ENCODE results near the gene TREML1. TPM values are rescaled to one million over a fixed set of nuclear protein-coding genes. Genes with fewer than 3 reads are reported as not detected.
A peak's percentile ranks its signal among the peaks of the same experiment; 100 is the strongest.

The TREML1 gene
- total and polyA plus RNA-seq, 9 of the 15 experiments (the other 6 are each of a cell fraction or from before 2014, with no cell fraction given) = not detected

DNA sequence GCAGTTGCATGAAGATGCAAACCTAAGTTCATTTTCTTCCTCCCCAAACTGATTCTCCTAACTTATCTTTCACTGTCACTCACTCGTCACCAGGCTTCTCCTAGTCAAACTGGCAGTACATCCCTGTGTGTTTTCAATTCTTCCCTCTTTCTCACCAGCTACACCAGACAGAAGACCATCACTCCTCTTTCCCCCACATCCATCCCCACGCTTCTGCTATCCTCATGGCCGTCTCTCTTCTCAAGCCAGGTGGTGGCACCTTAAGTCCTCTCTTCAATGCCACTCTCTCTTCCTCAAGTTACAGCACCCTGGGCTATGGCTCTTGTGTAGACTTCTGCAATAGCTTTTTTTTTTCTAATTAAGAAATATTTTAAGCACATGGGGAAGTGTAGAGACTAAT is 23.1 kb upstream of the TREML1 start (continued):
- TF ChIP-seq, protein P1, sequence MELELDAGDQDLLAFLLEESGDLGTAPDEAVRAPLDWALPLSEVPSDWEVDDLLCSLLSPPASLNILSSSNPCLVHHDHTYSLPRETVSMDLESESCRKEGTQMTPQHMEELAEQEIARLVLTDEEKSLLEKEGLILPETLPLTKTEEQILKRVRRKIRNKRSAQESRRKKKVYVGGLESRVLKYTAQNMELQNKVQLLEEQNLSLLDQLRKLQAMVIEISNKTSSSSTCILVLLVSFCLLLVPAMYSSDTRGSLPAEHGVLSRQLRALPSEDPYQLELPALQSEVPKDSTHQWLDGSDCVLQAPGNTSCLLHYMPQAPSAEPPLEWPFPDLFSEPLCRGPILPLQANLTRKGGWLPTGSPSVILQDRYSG (tag; conservative IDR thresholded peaks at IDR 0.05; ENCODE audit: low read depth) = no peak
- no peak for TF ChIP-seq ZBTB17 (CRISPR knock-in tag; IDR thresholded peaks at IDR 0.05)
- TF ChIP-seq ZNF41 (CRISPR knock-in tag; conservative IDR thresholded peaks at IDR 0.05) = no peak
- no peak for TF ChIP-seq GTF2E2 (tag; IDR thresholded peaks at IDR 0.05)
- no peak for TF ChIP-seq NR2C2 (CRISPR knock-in tag; IDR thresholded peaks at IDR 0.05)
- TF ChIP-seq NR2C2 (tag; IDR thresholded peaks at IDR 0.05) = 0 out of 2 replicates have a peak, but pooled peaks have one; percentile 31
- TF ChIP-seq DIDO1 (tag; IDR thresholded peaks at IDR 0.05; ENCODE audit: low read depth) = 0 out of 2 replicates have a peak, but pooled peaks have one; percentile 32
- TF ChIP-seq KLF6 (CRISPR knock-in tag; IDR thresholded peaks at IDR 0.05; ENCODE audit: borderline replicate concordance) = peak; percentile 53; the same call in 1 of the 2 replicates
- TF ChIP-seq MEIS2 (IDR thresholded peaks at IDR 0.05; ENCODE audit: partially characterized antibody) = peak; percentile 34
- no peak for TF ChIP-seq CBX2 (IDR thresholded peaks at IDR 0.05; ENCODE audit: insufficient read depth, low read length, poor library complexity, severe bottlenecking)
- peak; percentile 10; the same call in 1 of the 2 replicates for TF ChIP-seq GABPA (tag; conservative IDR thresholded peaks at IDR 0.05; ENCODE audit: low read depth)

DNA sequence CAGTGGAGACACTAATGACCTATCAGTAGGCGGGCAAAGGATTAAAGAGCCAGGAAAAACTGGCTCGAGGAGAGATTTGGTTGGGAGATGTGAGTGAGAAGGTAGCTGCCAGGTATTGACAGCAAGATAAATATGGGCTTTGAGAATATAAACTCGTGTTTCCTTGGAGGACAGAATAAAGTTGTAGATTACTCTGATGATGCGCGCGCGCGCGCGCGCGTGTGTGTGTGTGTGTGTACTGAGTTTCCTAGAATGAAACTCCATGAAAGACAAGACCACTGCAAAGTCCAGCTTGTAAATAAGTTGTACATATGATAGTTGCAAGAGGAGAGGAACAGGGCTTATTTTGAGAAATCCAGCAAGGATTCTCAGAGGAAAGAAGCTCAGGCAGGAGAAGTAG is 22.0 kb upstream of the TREML1 start:
- no peak overlapping the region for H3K9ac ChIP-seq (ENCODE audit: insufficient read depth in 1 of 2, low read depth in 2 of 2, low read length in 2 of 2)
- intact Hi-C loops (cut with micrococcal nuclease) = no loop called here
- no peaks in the 10 kb centered on the region; the same call in 1 of the 2 replicates for H4K20me1 ChIP-seq (replicated peaks; ENCODE audit: control insufficient read depth, insufficient read depth, low read length)
- no peak overlapping the region for H3K4me3 ChIP-seq
- ATAC-seq (no peak), FAIRE-seq (no peak), DNase-seq (ENCODE audit: extremely low read depth in 1 of 4, low spot score in 3 of 4) (no peak)
- H3K36me3 ChIP-seq (ENCODE audit: control insufficient read depth, insufficient read depth, low read length) = no peaks in the 10 kb centered on the region
- peaks cover 4 to 14% of the 10 kb centered on the region in 2 experiments; a peak in 3 of 5 replicates for H3K27me3 ChIP-seq (ENCODE audit: control insufficient read depth in 2 of 2, insufficient read depth in 2 of 2, low read length in 2 of 2)
- ChIA-PET CTCF (ENCODE audit: low intra/inter-chr PET ratio) (no interaction called here), POLR2A (interaction anchor here (0.6 to 1.3 kb wide), 3 partner anchors 11 to 73 kb away, joined by 4 to 5 read pairs (median 5); no protein-coding TSS in a partner anchor)
- BruUV-seq (replicated peaks) = no TSS peak
- H2AFZ ChIP-seq (ENCODE audit: low read depth, low read length) = no peak overlapping the region
- H3K4me1 ChIP-seq (replicated peaks in 1 of 2; ENCODE audit: control insufficient read depth in 2 of 2, insufficient read depth in 2 of 2, low read length in 2 of 2) = no peaks in the 10 kb centered on the region; a peak in 1 of 5 replicates
- no peaks in the 10 kb centered on the region for H3K79me2 ChIP-seq (ENCODE audit: control insufficient read depth, insufficient read depth, low read length)
- no peak overlapping the region for H3K4me2 ChIP-seq (ENCODE audit: insufficient read depth, low read length)
- H3K9me3 ChIP-seq (replicated peaks; ENCODE audit: control insufficient read depth, insufficient read depth, low read depth, low read length) = no peaks in the 10 kb centered on the region
- no peaks in the 10 kb centered on the region for H3K9me1 ChIP-seq (ENCODE audit: control insufficient read depth, insufficient read depth, low read length)
- no peak overlapping the region for H3K27ac ChIP-seq (ENCODE audit: extremely low read depth, low read depth, low read length)
- in situ Hi-C loops (cut with MboI) = no loop called here
- 70% methylated on average over 12 of the region's 12 CpGs for WGBS (ENCODE audit: insufficient coverage, low coverage, missing lambda C conversion rate)
- TF ChIP-seq, protein P2, sequence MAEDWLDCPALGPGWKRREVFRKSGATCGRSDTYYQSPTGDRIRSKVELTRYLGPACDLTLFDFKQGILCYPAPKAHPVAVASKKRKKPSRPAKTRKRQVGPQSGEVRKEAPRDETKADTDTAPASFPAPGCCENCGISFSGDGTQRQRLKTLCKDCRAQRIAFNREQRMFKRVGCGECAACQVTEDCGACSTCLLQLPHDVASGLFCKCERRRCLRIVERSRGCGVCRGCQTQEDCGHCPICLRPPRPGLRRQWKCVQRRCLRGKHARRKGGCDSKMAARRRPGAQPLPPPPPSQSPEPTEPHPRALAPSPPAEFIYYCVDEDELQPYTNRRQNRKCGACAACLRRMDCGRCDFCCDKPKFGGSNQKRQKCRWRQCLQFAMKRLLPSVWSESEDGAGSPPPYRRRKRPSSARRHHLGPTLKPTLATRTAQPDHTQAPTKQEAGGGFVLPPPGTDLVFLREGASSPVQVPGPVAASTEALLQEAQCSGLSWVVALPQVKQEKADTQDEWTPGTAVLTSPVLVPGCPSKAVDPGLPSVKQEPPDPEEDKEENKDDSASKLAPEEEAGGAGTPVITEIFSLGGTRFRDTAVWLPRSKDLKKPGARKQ (CRISPR knock-in tag; IDR thresholded peaks at IDR 0.05) = 0 out of 2 replicates have a peak, but pooled peaks have one; percentile 18
- peak in 1 of 2 experiments; percentile 51; a peak in 2 of 4 replicates for TF ChIP-seq NRF1 (conservative IDR thresholded peaks at IDR 0.05 in 1 of 2, IDR thresholded peaks at IDR 0.05 in 1 of 2)
- TF ChIP-seq SMARCE1 (IDR thresholded peaks at IDR 0.05) = no peak
- no peak for TF ChIP-seq KAT8 (IDR thresholded peaks at IDR 0.05; ENCODE audit: low read depth)

All from K562 (cell line).